Skeletal muscle satellite cell (primary cell): ENCODE results near the gene FBXO44.

Experiments
- H3K27me3 ChIP-seq: 2 replicates; pipeline ENCODE4 v1.7.0; 2013; ENCODE audit warnings: low read length; ENCODE audit not compliant: control insufficient read depth, insufficient read depth
- H3K36me3 ChIP-seq: 2 replicates; pipeline ENCODE4 v1.7.0; 2013; ENCODE audit warnings: mild to moderate bottlenecking, control low read depth, low read length; ENCODE audit not compliant: insufficient read depth
- H3K4me1 ChIP-seq: 2 replicates; pipeline ENCODE4 v1.7.0; 2013; ENCODE audit warnings: low read length; ENCODE audit not compliant: control insufficient read depth, insufficient read depth
- H3K4me2 ChIP-seq: 2 replicates; pipeline ENCODE4 v1.7.0; 2013; ENCODE audit warnings: mild to moderate bottlenecking, low read length
- H3K4me3 ChIP-seq: 2 replicates; pipeline ENCODE4 v1.7.0; 2013; ENCODE audit warnings: low read length
- H3K9ac ChIP-seq: 2 replicates; pipeline ENCODE4 v1.7.0; 2013; ENCODE audit warnings: mild to moderate bottlenecking, low read depth, low read length, moderate library complexity
- H3K9me3 ChIP-seq: replicated peaks from 2 replicates; pipeline ENCODE4 v1.7.0; 2013; ENCODE audit warnings: mild to moderate bottlenecking, control low read depth, low read length

The FBXO44 gene

GRCh38 chr1:11668516-11668915, 13.8 kb downstream of the FBXO44 start:
- peaks cover 4% of the 10 kb centered on the region for H3K4me1 ChIP-seq
- no peak overlapping the region for H3K9ac ChIP-seq
- H3K4me2 ChIP-seq: no peak overlapping the region
- no peaks in the 10 kb centered on the region for H3K27me3 ChIP-seq
- H3K9me3 ChIP-seq: no peaks in the 10 kb centered on the region
- peaks cover 10% of the 10 kb centered on the region for H3K36me3 ChIP-seq
- no peak overlapping the region for H3K4me3 ChIP-seq

GRCh38 chr1:11670747-11671146, 16.1 kb downstream of the FBXO44 start:
- no peaks in the 10 kb centered on the region for H3K4me1 ChIP-seq
- no peaks in the 10 kb centered on the region for H3K9me3 ChIP-seq
- no peak overlapping the region for H3K9ac ChIP-seq
- no peak overlapping the region for H3K4me3 ChIP-seq
- H3K4me2 ChIP-seq: no peak overlapping the region
- H3K27me3 ChIP-seq: no peaks in the 10 kb centered on the region
- H3K36me3 ChIP-seq: peaks cover 20% of the 10 kb centered on the region

GRCh38 chr1:11671205-11671543, 16.5 kb downstream of the FBXO44 start:
- Histone ChIP-seq H3K9me3 (no peaks in the 10 kb centered on the region), H3K4me1 (no peaks in the 10 kb centered on the region), H3K36me3 (peaks cover 22% of the 10 kb centered on the region), H3K27me3 (no peaks in the 10 kb centered on the region), H3K4me2 (no peak overlapping the region), H3K9ac (no peak overlapping the region), H3K4me3 (no peak overlapping the region)

GRCh38 chr1:11671544-11672286, 17.0 kb downstream of the FBXO44 start:
- H3K4me1 ChIP-seq: no peaks in the 10 kb centered on the region
- H3K9ac ChIP-seq: no peak overlapping the region
- no peaks in the 10 kb centered on the region for H3K9me3 ChIP-seq
- H3K4me2 ChIP-seq: no peak overlapping the region
- peaks cover 22% of the 10 kb centered on the region for H3K36me3 ChIP-seq
- no peak overlapping the region for H3K4me3 ChIP-seq
- H3K27me3 ChIP-seq: no peaks in the 10 kb centered on the region

GRCh38 chr1:11673089-11673769, 18.6 kb downstream of the FBXO44 start:
- H3K9ac ChIP-seq: no peak overlapping the region
- no peak overlapping the region for H3K4me3 ChIP-seq
- no peaks in the 10 kb centered on the region for H3K4me1 ChIP-seq
- H3K9me3 ChIP-seq: no peaks in the 10 kb centered on the region
- no peaks in the 10 kb centered on the region for H3K27me3 ChIP-seq
- H3K4me2 ChIP-seq: no peak overlapping the region
- H3K36me3 ChIP-seq: peaks cover 22% of the 10 kb centered on the region

- no peak overlapping the region for H3K4me2 ChIP-seq
- H3K4me3 ChIP-seq: no peak overlapping the region
- no peaks in the 10 kb centered on the region for H3K27me3 ChIP-seq
- no peaks in the 10 kb centered on the region for H3K4me1 ChIP-seq
- no peaks in the 10 kb centered on the region for H3K9me3 ChIP-seq
- peaks cover 22% of the 10 kb centered on the region for H3K36me3 ChIP-seq
- H3K9ac ChIP-seq: no peak overlapping the region
Measured at GRCh38 chr1:11674488-11674887, 19.8 kb downstream of the FBXO44 start.

- Histone ChIP-seq H3K4me3 (no peak overlapping the region), H3K9me3 (no peaks in the 10 kb centered on the region), H3K27me3 (no peaks in the 10 kb centered on the region), H3K4me1 (peaks cover 3% of the 10 kb centered on the region), H3K36me3 (peaks cover 22% of the 10 kb centered on the region), H3K4me2 (no peak overlapping the region), H3K9ac (no peak overlapping the region)
Measured at GRCh38 chr1:11675325-11675724, 20.6 kb downstream of the FBXO44 start.

GRCh38 chr1:11676386-11677103, 21.9 kb downstream of the FBXO44 start:
- H3K36me3 ChIP-seq: peaks cover 22% of the 10 kb centered on the region
- H3K9ac ChIP-seq: no peak overlapping the region

GRCh38 chr1:11678442-11678841, 23.8 kb downstream of the FBXO44 start:
- no peak overlapping the region for H3K4me3 ChIP-seq

More at GRCh38 chr1:11676386-11677103, 21.9 kb downstream of the FBXO44 start:
- Histone ChIP-seq H3K4me1 (peaks cover 7% of the 10 kb centered on the region), H3K27me3 (no peaks in the 10 kb centered on the region), H3K4me2 (no peak overlapping the region), H3K9me3 (no peaks in the 10 kb centered on the region), H3K4me3 (no peak overlapping the region)

GRCh38 chr1:11680270-11681070, 25.8 kb downstream of the FBXO44 start:
- Histone ChIP-seq H3K4me2 (peak overlapping the region; percentile 80), H3K4me3 (peak overlapping the region; percentile 95), H3K27me3 (peaks cover 6% of the 10 kb centered on the region), H3K36me3 (peaks cover 4% of the 10 kb centered on the region), H3K9ac (peak overlapping the region; percentile 85), H3K4me1 (peaks cover 18% of the 10 kb centered on the region), H3K9me3 (no peaks in the 10 kb centered on the region)

More at GRCh38 chr1:11678442-11678841, 23.8 kb downstream of the FBXO44 start:
- Histone ChIP-seq H3K4me1 (peaks cover 18% of the 10 kb centered on the region), H3K27me3 (no peaks in the 10 kb centered on the region), H3K36me3 (peaks cover 13% of the 10 kb centered on the region), H3K9ac (no peak overlapping the region), H3K4me2 (no peak overlapping the region), H3K9me3 (no peaks in the 10 kb centered on the region)
